H9 (cell line): ENCODE data around the gene CFAP97. TPM values are rescaled to one million over a fixed set of nuclear protein-coding genes. Genes with fewer than 3 reads are reported as not detected.
A peak's percentile ranks its signal among the peaks of the same experiment; 100 is the strongest.

Source experiments
- DNase-seq: peaks from one replicate; pipeline ENCODE4 v3.0.0-alpha.2; 2017
- H2AFZ ChIP-seq: one replicate; pipeline ENCODE4 v1.6.1; 2013; ENCODE audit warnings: mild to moderate bottlenecking, low read length, control low read depth, moderate library complexity
- H2AK5ac ChIP-seq: 2 replicates; pipeline ENCODE4 v1.6.1; 2013; ENCODE audit warnings: low read length, control low read depth, mixed read lengths; ENCODE audit not compliant: insufficient read length
- H2BK120ac ChIP-seq: one replicate; pipeline ENCODE4 v1.6.1; 2013; ENCODE audit warnings: low read depth, mild to moderate bottlenecking, low read length, control low read depth, inconsistent platforms; ENCODE audit not compliant: poor library complexity, severe bottlenecking
- H2BK12ac ChIP-seq: 2 replicates; pipeline ENCODE4 v1.6.1; 2013; ENCODE audit warnings: low read length, control low read depth, mixed read lengths, low read depth; ENCODE audit not compliant: insufficient read length
- H2BK15ac ChIP-seq: 2 replicates; pipeline ENCODE4 v1.6.1; 2013; ENCODE audit warnings: low read depth, low read length, control low read depth
- H2BK20ac ChIP-seq: one replicate; pipeline ENCODE4 v1.6.1; 2013; ENCODE audit warnings: low read depth, mild to moderate bottlenecking, low read length, control low read depth, inconsistent platforms; ENCODE audit not compliant: poor library complexity, severe bottlenecking
- H2BK5ac ChIP-seq: 2 replicates; pipeline ENCODE4 v1.6.1; 2013; ENCODE audit warnings: low read length, control low read depth, mixed read lengths; ENCODE audit not compliant: insufficient read length
- H3K14ac ChIP-seq: 2 replicates; pipeline ENCODE4 v1.6.1; 2013; ENCODE audit warnings: low read length, control low read depth; ENCODE audit not compliant: insufficient read depth
- H3K18ac ChIP-seq: 2 replicates; pipeline ENCODE4 v1.6.1; 2013; ENCODE audit warnings: low read depth, mild to moderate bottlenecking, mixed read lengths, low read length, control low read depth; ENCODE audit not compliant: insufficient read length
- H3K23ac ChIP-seq: 2 replicates; pipeline ENCODE4 v1.6.1; 2013; ENCODE audit warnings: low read length, control low read depth, mixed read lengths, low read depth; ENCODE audit not compliant: insufficient read length
- H3K23me2 ChIP-seq: 2 replicates; pipeline ENCODE4 v1.6.1; 2013; ENCODE audit warnings: low read depth, mild to moderate bottlenecking, mixed read lengths, low read length, control low read depth; ENCODE audit not compliant: insufficient read length, poor library complexity, severe bottlenecking
- H3K27ac ChIP-seq: 2 replicates; pipeline ENCODE4 v1.5.1; 2013; ENCODE audit warnings: low read length, control low read depth, mixed read lengths, low read depth; ENCODE audit not compliant: insufficient read length
- H3K27me3 ChIP-seq: 2 replicates; pipeline ENCODE4 v1.6.1; 2013; ENCODE audit warnings: low read length, control low read depth, inconsistent platforms; ENCODE audit not compliant: insufficient read depth
- H3K4ac ChIP-seq: 2 replicates; pipeline ENCODE4 v1.6.1; 2013; ENCODE audit warnings: low read depth, mild to moderate bottlenecking, control low read depth, inconsistent platforms, low read length, moderate library complexity
- H3K4me1 ChIP-seq: 2 replicates; pipeline ENCODE4 v1.6.1; 2013; ENCODE audit warnings: low read length, control low read depth, inconsistent platforms; ENCODE audit not compliant: insufficient read depth
- H3K4me2 ChIP-seq: 2 replicates; pipeline ENCODE4 v1.6.1; 2013; ENCODE audit warnings: low read length, control low read depth, mixed read lengths; ENCODE audit not compliant: insufficient read length, insufficient read depth
- H3K56ac ChIP-seq: 2 replicates; pipeline ENCODE4 v1.6.1; 2013; ENCODE audit warnings: low read depth, mild to moderate bottlenecking, mixed read lengths, low read length, control low read depth; ENCODE audit not compliant: insufficient read length
- H3K79me1 ChIP-seq: 2 replicates; pipeline ENCODE4 v1.6.1; 2013; ENCODE audit warnings: low read depth, mild to moderate bottlenecking, moderate library complexity, low read length, control low read depth, inconsistent platforms; ENCODE audit not compliant: insufficient read depth, poor library complexity, severe bottlenecking
- H3K79me2 ChIP-seq: 2 replicates; pipeline ENCODE4 v1.6.1; 2013; ENCODE audit warnings: low read length, control low read depth, inconsistent platforms; ENCODE audit not compliant: insufficient read depth
- H3K9ac ChIP-seq: 2 replicates; pipeline ENCODE4 v1.6.1; 2013; ENCODE audit warnings: low read length, control low read depth, mixed read lengths; ENCODE audit not compliant: insufficient read length; ENCODE audit errors: extremely low read depth
- H3K9me3 ChIP-seq: one replicate; pipeline ENCODE4 v1.6.1; 2013; ENCODE audit warnings: low read depth, low read length, inconsistent platforms; ENCODE audit not compliant: control insufficient read depth
- H3T11ph ChIP-seq: one replicate; pipeline ENCODE4 v1.6.1; 2013; ENCODE audit warnings: mild to moderate bottlenecking, low read length, control low read depth, inconsistent platforms
- H4K20me1 ChIP-seq: one replicate; pipeline ENCODE4 v1.6.1; 2013; ENCODE audit not compliant: control insufficient read depth, insufficient read length, insufficient read depth
- H4K5ac ChIP-seq: 2 replicates; pipeline ENCODE4 v1.6.1; 2013; ENCODE audit warnings: low read depth, mild to moderate bottlenecking, mixed read lengths, low read length, control low read depth; ENCODE audit not compliant: insufficient read length
- H4K8ac ChIP-seq: replicated peaks from 2 replicates; pipeline ENCODE4 v1.6.1; 2013; ENCODE audit warnings: low read length, control low read depth, mixed read lengths, low read depth; ENCODE audit not compliant: insufficient read length
- H4K91ac ChIP-seq: 2 replicates; pipeline ENCODE4 v1.6.1; 2013; ENCODE audit warnings: low read depth, mild to moderate bottlenecking, moderate library complexity, mixed read lengths, low read length, control low read depth; ENCODE audit not compliant: insufficient read length
- H3K27ac Mint-ChIP-seq, 3 experiments: 2 replicates in 2 of 3; 3 replicates in 1 of 3; pipeline ENCODE4 v1.8.0; 2020 to 2021; ENCODE audit warnings: mixed read lengths in 3 of 3, mild to moderate bottlenecking in 1 of 3, moderate library complexity in 1 of 3
- H3K27me3 Mint-ChIP-seq: 2 replicates; pipeline ENCODE4 v1.8.0; 2021; ENCODE audit warnings: low read depth, mild to moderate bottlenecking, moderate library complexity, mixed read lengths
- H3K36me3 Mint-ChIP-seq, 3 experiments: 2 replicates in 2 of 3; 3 replicates in 1 of 3; pipeline ENCODE4 v1.8.0; 2020 to 2021; ENCODE audit warnings: low read depth in 3 of 3, mixed read lengths in 3 of 3; ENCODE audit not compliant: insufficient read depth in 1 of 3
- H3K4me1 Mint-ChIP-seq, 2 experiments: 2 replicates each; pipeline ENCODE4 v1.8.0; 2020; ENCODE audit warnings: mixed read lengths in 2 of 2
- H3K4me3 Mint-ChIP-seq, 2 experiments: 2 replicates in 1 of 2; 3 replicates in 1 of 2; pipeline ENCODE4 v1.8.0; 2020 to 2021; ENCODE audit warnings: mild to moderate bottlenecking in 2 of 2, mixed read lengths in 2 of 2, moderate library complexity in 1 of 2
- H3K9me3 Mint-ChIP-seq, 2 experiments: 2 replicates in 1 of 2; 3 replicates in 1 of 2; pipeline ENCODE4 v1.8.0; 2020; ENCODE audit warnings: mild to moderate bottlenecking in 2 of 2, mixed read lengths in 2 of 2, moderate library complexity in 1 of 2
- WGBS: extraction: QIAGEN DNeasy Blood & Tissue Kit; methylation state at CpG from one replicate; pipeline ENCODE4 v1.1.7; 2013; ENCODE audit warnings: missing lambda C conversion rate, low lambda C conversion rate, mixed read lengths; ENCODE audit not compliant: insufficient read length; ENCODE audit errors: extremely low coverage; 5-methylcytosine and 5-hydroxymethylcytosine counted together
- total RNA-seq: library from RNA; stranded (reverse); gene quantifications from 2 replicates; pipeline ENCODE4 v1.2.1, GENCODE V29; 2021
- TF ChIP-seq, protein P1 (sequence below): fragments of 200-600 bp; sonication (generic); conservative IDR thresholded peaks from 3 replicates; pipeline ENCODE4 v1.8.0; 2021; ENCODE audit warnings: antibody characterized with exemption, mild to moderate bottlenecking

CFAP97 gene
- total RNA-seq, 1 experiment from 2014 or later = 39.3 TPM

DNA sequence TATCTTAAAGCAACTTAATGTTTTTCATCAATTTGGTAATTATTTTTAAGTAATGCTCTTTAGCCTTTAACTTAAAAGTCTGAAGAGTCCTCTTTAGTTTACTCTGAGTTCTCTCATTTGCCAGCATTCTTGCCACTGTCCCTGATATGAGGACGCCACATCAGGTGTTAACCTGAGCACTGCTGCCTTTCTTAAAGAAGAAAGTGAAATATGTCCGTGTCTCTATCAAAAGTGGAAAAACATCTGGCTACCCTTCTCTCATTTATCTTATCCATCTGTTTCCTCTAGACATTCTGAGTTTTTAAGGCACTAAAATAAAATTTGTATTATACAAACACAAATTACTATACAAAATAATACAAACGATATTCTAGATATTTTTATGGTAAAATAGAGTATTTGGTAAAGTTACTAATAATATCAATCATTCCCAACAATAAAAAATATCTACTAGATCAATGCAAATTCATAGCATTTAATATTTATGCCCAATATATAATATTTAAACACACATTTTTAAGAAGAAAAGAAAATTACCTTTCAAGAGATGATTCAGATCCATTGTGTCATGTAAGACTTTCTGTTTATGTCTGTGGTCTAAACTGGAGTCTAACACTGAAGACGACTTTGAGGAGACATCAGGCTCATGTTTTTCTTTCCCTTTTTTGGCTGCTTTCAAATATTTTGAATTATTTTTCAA, 14.0 kb downstream of the CFAP97 start:
- Histone ChIP-seq H2AFZ (no peak overlapping the region), H3K27me3 (no peaks in the 10 kb centered on the region), H3K23ac (no peak overlapping the region), H2BK15ac (no peak overlapping the region), H4K91ac (no peak overlapping the region), H2BK12ac (no peak overlapping the region), H3K56ac (no peak overlapping the region), H3K14ac (no peak overlapping the region), H2BK5ac (no peak overlapping the region), H3K9me3 (no peaks in the 10 kb centered on the region), H3K79me2 (no peaks in the 10 kb centered on the region; the same call in 1 of the 2 replicates), H3K4ac (no peak overlapping the region), H3K23me2 (no peaks in the 10 kb centered on the region), H2AK5ac (no peak overlapping the region), H4K20me1 (no peaks in the 10 kb centered on the region), H2BK120ac (no peak overlapping the region), H3K9ac (no peak overlapping the region), H2BK20ac (no peak overlapping the region), H4K8ac (no peak overlapping the region), H3K79me1 (peaks cover 4% of the 10 kb centered on the region), H3K4me1 (peaks cover 4% of the 10 kb centered on the region; the same call in 1 of the 2 replicates), H3K27ac (no peak overlapping the region), H4K5ac (no peak overlapping the region), H3T11ph (no peak overlapping the region), H3K18ac (no peak overlapping the region), H3K4me2 (no peak overlapping the region)
- peaks cover 9 to 12% of the 10 kb centered on the region in 2 experiments for H3K4me1 Mint-ChIP-seq
- no peaks in the 10 kb centered on the region for H3K9me3 Mint-ChIP-seq
- DNase-seq = no peak
- H3K27me3 Mint-ChIP-seq = no peaks in the 10 kb centered on the region
- H3K36me3 Mint-ChIP-seq = peaks cover 3 to 29% (median 21%) of the 10 kb centered on the region in 3 experiments; a peak in 5 of 7 replicates
- peak overlapping the region in 1 of 3 experiments; percentile 22; a peak in 1 of 7 replicates for H3K27ac Mint-ChIP-seq
- TF ChIP-seq, protein P1, sequence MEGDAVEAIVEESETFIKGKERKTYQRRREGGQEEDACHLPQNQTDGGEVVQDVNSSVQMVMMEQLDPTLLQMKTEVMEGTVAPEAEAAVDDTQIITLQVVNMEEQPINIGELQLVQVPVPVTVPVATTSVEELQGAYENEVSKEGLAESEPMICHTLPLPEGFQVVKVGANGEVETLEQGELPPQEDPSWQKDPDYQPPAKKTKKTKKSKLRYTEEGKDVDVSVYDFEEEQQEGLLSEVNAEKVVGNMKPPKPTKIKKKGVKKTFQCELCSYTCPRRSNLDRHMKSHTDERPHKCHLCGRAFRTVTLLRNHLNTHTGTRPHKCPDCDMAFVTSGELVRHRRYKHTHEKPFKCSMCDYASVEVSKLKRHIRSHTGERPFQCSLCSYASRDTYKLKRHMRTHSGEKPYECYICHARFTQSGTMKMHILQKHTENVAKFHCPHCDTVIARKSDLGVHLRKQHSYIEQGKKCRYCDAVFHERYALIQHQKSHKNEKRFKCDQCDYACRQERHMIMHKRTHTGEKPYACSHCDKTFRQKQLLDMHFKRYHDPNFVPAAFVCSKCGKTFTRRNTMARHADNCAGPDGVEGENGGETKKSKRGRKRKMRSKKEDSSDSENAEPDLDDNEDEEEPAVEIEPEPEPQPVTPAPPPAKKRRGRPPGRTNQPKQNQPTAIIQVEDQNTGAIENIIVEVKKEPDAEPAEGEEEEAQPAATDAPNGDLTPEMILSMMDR = no peak
- no peak overlapping the region for H3K4me3 Mint-ChIP-seq
- no CpG with 5 or more reads among the region's 4 CpGs for WGBS
